GM12892 (cell line): ENCODE results near the gene IMMP2L.

ENCODE experiments used
- POLR2A ChIP-seq: IDR thresholded peaks from 2 replicates; pipeline ENCODE4 v1.6.1; 2011; ENCODE audit warnings: low read depth, low read length, control low read depth
- POLR2AphosphoS5 ChIP-seq: IDR thresholded peaks from 2 replicates; pipeline ENCODE4 v1.6.1; 2011; ENCODE audit warnings: low read depth, low read length, control low read depth
- TAF1 ChIP-seq: IDR thresholded peaks from 2 replicates; pipeline ENCODE4 v1.6.1; 2011; ENCODE audit warnings: low read depth, mild to moderate bottlenecking, control low read depth, low read length, borderline replicate concordance

- TF ChIP-seq POLR2A (no peak), TAF1 (no peak), POLR2AphosphoS5 (no peak)
These were observed 632.6 kb downstream of the IMMP2L start for GRCh38 chr7:110929480-110930249.
